WTC11 (cell line): ENCODE measurements around the gene CTDNEP1. TPM values are rescaled to one million over a fixed set of nuclear protein-coding genes. Genes with fewer than 3 reads are reported as not detected.

ENCODE experiments used
- ATAC-seq: fragments of 200-7000 bp; cut with Tn5 transposase; 2 replicates; pipeline ENCODE4 v1.10.0; 2021; ENCODE audit warnings: mild to moderate bottlenecking, moderate library complexity
- CTCF ChIA-PET: fragments of 300-600 bp; sonication (Branson Sonifier 250); formaldehyde crosslinking; loops from one replicate; lab custom pipeline; 2021; ENCODE audit warnings: antibody characterized with exemption; lab: Charles Lee
- POLR2A ChIA-PET: fragments of 350-600 bp; sonication (Branson Sonifier 250); formaldehyde crosslinking; loops from one replicate; lab custom pipeline; 2021; ENCODE audit warnings: antibody characterized with exemption; lab: Charles Lee
- DNase-seq: peaks from one replicate; pipeline ENCODE4 v3.0.0; 2021; ENCODE audit warnings: low spot score
- H3K27ac Mint-ChIP-seq: 2 replicates; pipeline ENCODE4 v1.8.0; 2021; ENCODE audit warnings: mixed read lengths
- H3K27me3 Mint-ChIP-seq: 2 replicates; pipeline ENCODE4 v1.8.0; 2021; ENCODE audit warnings: low read depth, mild to moderate bottlenecking, moderate library complexity, mixed read lengths
- H3K36me3 Mint-ChIP-seq: 2 replicates; pipeline ENCODE4 v1.8.0; 2021; ENCODE audit warnings: mixed read lengths
- H3K4me1 Mint-ChIP-seq: 2 replicates; pipeline ENCODE4 v1.8.0; 2022; ENCODE audit warnings: mixed read lengths
- H3K4me3 Mint-ChIP-seq: 2 replicates; pipeline ENCODE4 v1.8.0; 2021; ENCODE audit warnings: mild to moderate bottlenecking, moderate library complexity, mixed read lengths
- H3K9me3 Mint-ChIP-seq: 2 replicates; pipeline ENCODE4 v1.8.0; 2021; ENCODE audit warnings: mixed read lengths
- ESRRA ChIP-seq: sonication (generic); formaldehyde crosslinking; IDR thresholded peaks from 2 replicates; pipeline ENCODE4 v1.8.1; 2022; ENCODE audit warnings: mild to moderate bottlenecking, missing genetic modification reagents, borderline replicate concordance
- ETV6 ChIP-seq: sonication (generic); formaldehyde crosslinking; IDR thresholded peaks from 2 replicates; pipeline ENCODE4 v1.8.1; 2022; ENCODE audit warnings: mild to moderate bottlenecking, missing genetic modification reagents
- FOXK1 ChIP-seq: sonication (generic); formaldehyde crosslinking; IDR thresholded peaks from 2 replicates; pipeline ENCODE4 v1.8.0; 2022; ENCODE audit warnings: mild to moderate bottlenecking, moderate library complexity, missing genetic modification reagents
- GABPB1 ChIP-seq: sonication (generic); formaldehyde crosslinking; IDR thresholded peaks from 2 replicates; pipeline ENCODE4 v1.8.1; 2023; ENCODE audit warnings: mild to moderate bottlenecking, missing genetic modification reagents
- HMGA2 ChIP-seq: fragments of 250-450 bp; sonication (Bioruptor Pico); IDR thresholded peaks from 2 replicates; pipeline ENCODE4 v1.4.0; 2021; ENCODE audit warnings: mild to moderate bottlenecking, moderate library complexity
- MLX ChIP-seq: sonication (generic); formaldehyde crosslinking; IDR thresholded peaks from 2 replicates; pipeline ENCODE4 v1.8.1; 2023; ENCODE audit warnings: mild to moderate bottlenecking, missing genetic modification reagents, moderate library complexity
- SMAD3 ChIP-seq: sonication (generic); formaldehyde crosslinking; IDR thresholded peaks from 2 replicates; pipeline ENCODE4 v1.8.0; 2022; ENCODE audit warnings: missing genetic modification reagents, mild to moderate bottlenecking, borderline replicate concordance
- SP1 ChIP-seq: sonication (generic); formaldehyde crosslinking; conservative IDR thresholded peaks from 2 replicates; pipeline ENCODE4 v1.8.1; 2022; ENCODE audit warnings: missing genetic modification reagents
- ZNF232 ChIP-seq: sonication (generic); formaldehyde crosslinking; IDR thresholded peaks from 2 replicates; pipeline ENCODE4 v1.8.0; 2022; ENCODE audit warnings: mild to moderate bottlenecking, missing genetic modification reagents
- total RNA-seq: library from RNA; stranded (reverse); gene quantifications from 3 replicates; pipeline ENCODE4 v1.2.3, GENCODE V29; 2021
- TF ChIP-seq, protein P1 (sequence below): sonication (generic); formaldehyde crosslinking; IDR thresholded peaks from 2 replicates; pipeline ENCODE4 v1.8.0; 2022; ENCODE audit warnings: missing genetic modification reagents
- TF ChIP-seq, protein P2 (sequence below): sonication (generic); formaldehyde crosslinking; IDR thresholded peaks from 2 replicates; pipeline ENCODE4 v1.8.1; 2023; ENCODE audit warnings: mild to moderate bottlenecking, missing genetic modification reagents, moderate library complexity
- TF ChIP-seq, protein P3 (sequence below): sonication (generic); formaldehyde crosslinking; IDR thresholded peaks from 2 replicates; pipeline ENCODE4 v1.8.1; 2022; ENCODE audit warnings: low read depth, missing genetic modification reagents, borderline replicate concordance
- TF ChIP-seq, protein P4 (sequence below): fragments of 250-450 bp; sonication (Bioruptor Pico); conservative IDR thresholded peaks from 2 replicates; pipeline ENCODE4 v1.9.0; 2021; ENCODE audit warnings: mild to moderate bottlenecking

The CTDNEP1 gene
- total RNA-seq, 1 experiment from 2014 or later = 127 TPM

DNA sequence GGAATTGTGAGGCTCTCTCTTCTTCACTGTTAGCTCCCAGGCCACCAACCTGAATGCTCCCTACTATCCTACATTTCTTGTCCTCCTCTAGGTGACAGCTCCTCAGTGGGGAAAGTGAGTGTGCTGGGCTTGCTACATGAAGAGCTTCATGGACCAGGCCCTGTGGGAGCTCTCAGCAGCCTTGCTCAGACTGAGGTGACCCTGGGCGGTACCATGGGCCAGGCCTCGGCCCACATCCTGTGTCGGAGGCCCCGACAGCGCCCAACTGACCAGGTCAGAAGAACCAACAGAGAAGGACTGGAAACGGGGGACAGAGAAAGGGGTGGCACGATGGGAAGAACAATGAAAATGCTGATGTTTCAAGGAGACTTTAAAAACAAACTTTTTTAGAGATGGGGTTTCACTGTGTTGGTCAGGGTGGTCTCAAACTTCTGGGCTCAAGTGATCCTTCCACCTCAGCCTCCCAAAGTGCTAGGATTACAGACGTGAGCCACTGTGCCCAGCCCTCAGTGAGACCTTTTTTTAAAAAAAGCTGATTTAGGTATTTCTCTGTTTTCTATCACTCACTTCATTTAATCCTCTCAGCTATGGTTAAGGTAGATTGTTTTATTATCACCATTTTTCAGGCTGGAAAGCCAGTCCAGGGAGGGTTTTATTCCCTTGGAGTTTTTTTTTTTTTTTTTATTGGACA is 5.4 kb upstream of the CTDNEP1 start (continued):
- TF ChIP-seq, protein P1, sequence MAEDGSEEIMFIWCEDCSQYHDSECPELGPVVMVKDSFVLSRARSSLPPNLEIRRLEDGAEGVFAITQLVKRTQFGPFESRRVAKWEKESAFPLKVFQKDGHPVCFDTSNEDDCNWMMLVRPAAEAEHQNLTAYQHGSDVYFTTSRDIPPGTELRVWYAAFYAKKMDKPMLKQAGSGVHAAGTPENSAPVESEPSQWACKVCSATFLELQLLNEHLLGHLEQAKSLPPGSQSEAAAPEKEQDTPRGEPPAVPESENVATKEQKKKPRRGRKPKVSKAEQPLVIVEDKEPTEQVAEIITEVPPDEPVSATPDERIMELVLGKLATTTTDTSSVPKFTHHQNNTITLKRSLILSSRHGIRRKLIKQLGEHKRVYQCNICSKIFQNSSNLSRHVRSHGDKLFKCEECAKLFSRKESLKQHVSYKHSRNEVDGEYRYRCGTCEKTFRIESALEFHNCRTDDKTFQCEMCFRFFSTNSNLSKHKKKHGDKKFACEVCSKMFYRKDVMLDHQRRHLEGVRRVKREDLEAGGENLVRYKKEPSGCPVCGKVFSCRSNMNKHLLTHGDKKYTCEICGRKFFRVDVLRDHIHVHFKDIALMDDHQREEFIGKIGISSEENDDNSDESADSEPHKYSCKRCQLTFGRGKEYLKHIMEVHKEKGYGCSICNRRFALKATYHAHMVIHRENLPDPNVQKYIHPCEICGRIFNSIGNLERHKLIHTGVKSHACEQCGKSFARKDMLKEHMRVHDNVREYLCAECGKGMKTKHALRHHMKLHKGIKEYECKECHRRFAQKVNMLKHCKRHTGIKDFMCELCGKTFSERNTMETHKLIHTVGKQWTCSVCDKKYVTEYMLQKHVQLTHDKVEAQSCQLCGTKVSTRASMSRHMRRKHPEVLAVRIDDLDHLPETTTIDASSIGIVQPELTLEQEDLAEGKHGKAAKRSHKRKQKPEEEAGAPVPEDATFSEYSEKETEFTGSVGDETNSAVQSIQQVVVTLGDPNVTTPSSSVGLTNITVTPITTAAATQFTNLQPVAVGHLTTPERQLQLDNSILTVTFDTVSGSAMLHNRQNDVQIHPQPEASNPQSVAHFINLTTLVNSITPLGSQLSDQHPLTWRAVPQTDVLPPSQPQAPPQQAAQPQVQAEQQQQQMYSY (CRISPR knock-in tag) = no peak
- no peak for TF ChIP-seq SMAD3
- no peak for TF ChIP-seq ZNF232 (CRISPR knock-in tag)

DNA sequence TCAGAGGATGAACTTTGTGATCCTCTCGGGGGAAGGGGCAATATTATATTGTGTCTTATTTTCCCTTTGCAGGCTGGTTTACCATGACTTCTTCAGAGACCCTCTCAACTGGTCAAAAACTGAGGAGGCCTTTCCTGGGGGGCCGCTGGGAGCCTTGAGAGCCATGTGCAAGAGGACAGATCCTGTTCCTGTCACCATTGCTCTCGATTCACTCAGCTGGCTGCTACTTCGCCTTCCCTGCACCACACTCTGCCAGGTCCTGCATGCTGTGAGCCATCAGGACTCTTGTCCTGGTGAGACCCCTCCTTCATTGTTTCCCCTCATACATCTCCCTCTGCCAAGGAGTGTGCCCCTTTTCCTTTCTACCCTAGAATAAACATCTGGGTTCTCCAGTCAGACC is 3.0 kb upstream of the CTDNEP1 start:
- no peaks in the 10 kb centered on the region for H3K9me3 Mint-ChIP-seq
- DNase-seq = no peak
- H3K27ac Mint-ChIP-seq = no peak overlapping the region
- no peaks in the 10 kb centered on the region for H3K27me3 Mint-ChIP-seq
- peaks cover 21% of the 10 kb centered on the region for H3K4me1 Mint-ChIP-seq
- no peak for ATAC-seq
- H3K36me3 Mint-ChIP-seq = peaks cover 34% of the 10 kb centered on the region
- no peak overlapping the region for H3K4me3 Mint-ChIP-seq
- ChIA-PET POLR2A (interaction anchor here (0.7 kb wide), 1 partner anchor 47 kb away, joined by 4 read pairs; no protein-coding TSS in a partner anchor), CTCF (no interaction called here)
- no peak for TF ChIP-seq SP1
- TF ChIP-seq GABPB1 (CRISPR knock-in tag) = no peak
- TF ChIP-seq, protein P2, sequence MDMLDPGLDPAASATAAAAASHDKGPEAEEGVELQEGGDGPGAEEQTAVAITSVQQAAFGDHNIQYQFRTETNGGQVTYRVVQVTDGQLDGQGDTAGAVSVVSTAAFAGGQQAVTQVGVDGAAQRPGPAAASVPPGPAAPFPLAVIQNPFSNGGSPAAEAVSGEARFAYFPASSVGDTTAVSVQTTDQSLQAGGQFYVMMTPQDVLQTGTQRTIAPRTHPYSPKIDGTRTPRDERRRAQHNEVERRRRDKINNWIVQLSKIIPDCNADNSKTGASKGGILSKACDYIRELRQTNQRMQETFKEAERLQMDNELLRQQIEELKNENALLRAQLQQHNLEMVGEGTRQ (CRISPR knock-in tag) = no peak

GRCh38 chr17:7253082-7253481 is 1.5 kb upstream of the CTDNEP1 start:
- POLR2A ChIA-PET = no interaction called here
- TF ChIP-seq, protein P3, sequence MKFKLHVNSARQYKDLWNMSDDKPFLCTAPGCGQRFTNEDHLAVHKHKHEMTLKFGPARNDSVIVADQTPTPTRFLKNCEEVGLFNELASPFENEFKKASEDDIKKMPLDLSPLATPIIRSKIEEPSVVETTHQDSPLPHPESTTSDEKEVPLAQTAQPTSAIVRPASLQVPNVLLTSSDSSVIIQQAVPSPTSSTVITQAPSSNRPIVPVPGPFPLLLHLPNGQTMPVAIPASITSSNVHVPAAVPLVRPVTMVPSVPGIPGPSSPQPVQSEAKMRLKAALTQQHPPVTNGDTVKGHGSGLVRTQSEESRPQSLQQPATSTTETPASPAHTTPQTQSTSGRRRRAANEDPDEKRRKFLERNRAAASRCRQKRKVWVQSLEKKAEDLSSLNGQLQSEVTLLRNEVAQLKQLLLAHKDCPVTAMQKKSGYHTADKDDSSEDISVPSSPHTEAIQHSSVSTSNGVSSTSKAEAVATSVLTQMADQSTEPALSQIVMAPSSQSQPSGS (CRISPR knock-in tag) = no peak
- TF ChIP-seq HMGA2 (CRISPR knock-in tag) = no peak
- no peak for TF ChIP-seq ETV6 (CRISPR knock-in tag)
- TF ChIP-seq ESRRA (CRISPR knock-in tag) = no peak
- TF ChIP-seq, protein P4, sequence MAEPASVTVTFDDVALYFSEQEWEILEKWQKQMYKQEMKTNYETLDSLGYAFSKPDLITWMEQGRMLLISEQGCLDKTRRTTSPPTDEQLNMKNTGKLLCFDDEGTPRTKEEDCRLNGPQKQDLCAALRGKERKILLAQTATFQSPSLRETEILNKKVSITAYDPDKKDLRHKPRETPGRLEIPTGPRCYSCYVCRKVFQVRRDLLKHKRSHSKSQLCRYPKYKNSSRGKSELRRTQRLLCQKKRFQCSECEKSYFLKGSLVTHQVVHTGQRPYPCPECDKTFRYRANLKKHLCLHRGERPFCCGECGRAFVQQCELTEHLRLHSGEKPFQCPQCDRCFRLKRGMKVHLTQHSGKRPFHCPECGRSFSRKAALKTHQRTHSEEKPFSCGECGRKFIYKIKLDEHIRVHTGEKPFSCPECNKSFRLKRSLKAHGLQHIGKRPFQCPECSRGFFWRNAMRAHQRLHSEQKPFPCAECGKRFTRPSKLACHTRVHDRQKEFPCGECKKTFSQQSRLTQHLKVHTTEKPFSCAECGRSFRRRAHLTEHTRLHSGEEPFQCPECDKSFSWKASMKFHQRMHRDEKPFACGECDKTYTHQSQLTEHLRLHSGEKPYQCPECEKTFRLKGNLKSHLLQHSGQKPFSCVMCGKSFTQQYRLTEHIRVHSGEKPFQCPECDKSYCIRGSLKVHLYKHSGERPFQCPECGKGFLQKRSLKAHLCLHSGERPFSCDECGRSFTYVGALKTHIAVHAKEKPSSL (CRISPR knock-in tag) = no peak
- no peak for TF ChIP-seq MLX (CRISPR knock-in tag)
- no peak for TF ChIP-seq FOXK1 (CRISPR knock-in tag)
- no peaks in the 10 kb centered on the region for H3K27me3 Mint-ChIP-seq
- H3K27ac Mint-ChIP-seq = peak overlapping the region; percentile 100
- no peaks in the 10 kb centered on the region for H3K9me3 Mint-ChIP-seq
- peaks cover 30% of the 10 kb centered on the region for H3K36me3 Mint-ChIP-seq
- H3K4me1 Mint-ChIP-seq = peaks cover 24% of the 10 kb centered on the region
- H3K4me3 Mint-ChIP-seq = peak overlapping the region; percentile 92
- DNase-seq (no peak), ATAC-seq (no peak)
- CTCF ChIA-PET = no interaction called here
